Liver (tissue), 9 donors: Measurements from ENCODE around the gene RARG. TPM values are rescaled to one million over a fixed set of nuclear protein-coding genes. Genes with fewer than 3 reads are reported as not detected.

ENCODE experiments used
- DNase-seq: peaks from one replicate; pipeline ENCODE4 v3.0.0-alpha.2; 2017; ENCODE audit warnings: low spot score
- H3K27ac ChIP-seq, 2 donors: one replicate each; pipeline ENCODE4 v1.7.0; 2013; ENCODE audit warnings: inconsistent platforms in 2 of 2, low read length in 2 of 2, control low read depth in 1 of 2, low read depth in 1 of 2, mild to moderate bottlenecking in 1 of 2
- H3K27me3 ChIP-seq, 4 donors: one replicate each; pipeline versions ENCODE4 v1.6.1 to v1.7.0; 2013; ENCODE audit warnings: low read length in 3 of 4, inconsistent platforms in 1 of 4, mild to moderate bottlenecking in 1 of 4, moderate library complexity in 1 of 4; ENCODE audit not compliant: control insufficient read depth in 4 of 4, insufficient read depth in 4 of 4
- H3K36me3 ChIP-seq, 4 donors: one replicate each; pipeline versions ENCODE4 v1.6.1 to v1.7.0; 2013; ENCODE audit warnings: low read length in 3 of 4, mild to moderate bottlenecking in 3 of 4, low read depth in 1 of 4, moderate library complexity in 1 of 4; ENCODE audit not compliant: control insufficient read depth in 4 of 4, insufficient read depth in 3 of 4
- H3K4me1 ChIP-seq, 4 donors: one replicate each; pipeline versions ENCODE4 v1.6.1 to v1.7.0; 2013; ENCODE audit warnings: low read length in 3 of 4, mild to moderate bottlenecking in 3 of 4, moderate library complexity in 1 of 4; ENCODE audit not compliant: control insufficient read depth in 4 of 4, insufficient read depth in 4 of 4
- H3K4me3 ChIP-seq, 3 donors: one replicate each; pipeline versions ENCODE4 v1.6.1 to v1.7.0; 2013; ENCODE audit warnings: low read length in 3 of 3, control low read depth in 1 of 3, low read depth in 1 of 3, mild to moderate bottlenecking in 1 of 3
- H3K9ac ChIP-seq, 2 donors: one replicate each; pipeline ENCODE4 v1.7.0; 2013; ENCODE audit warnings: low read length in 2 of 2, mild to moderate bottlenecking in 2 of 2, moderate library complexity in 2 of 2, control low read depth in 1 of 2, low read depth in 1 of 2
- H3K9me3 ChIP-seq, 4 donors: one replicate each; pipeline versions ENCODE4 v1.6.1 to v1.7.0; 2013; ENCODE audit warnings: low read length in 3 of 4; ENCODE audit not compliant: control insufficient read depth in 4 of 4
- ATF3 ChIP-seq: IDR thresholded peaks from 2 replicates; pipeline ENCODE4 v1.6.1; 2016; ENCODE audit warnings: antibody characterized with exemption
- CTCF ChIP-seq: fragments of 150-350 bp; IDR thresholded peaks from 2 replicates; pipeline ENCODE4 v1.5.1; 2017; ENCODE audit warnings: improper control_type of control experiment, low read depth, low read length; ENCODE audit not compliant: missing input control
- EGR1 ChIP-seq, 2 donors: IDR thresholded peaks; 2 replicates each; pipeline ENCODE4 v1.6.1; 2016 to 2018; ENCODE audit warnings: antibody characterized with exemption in 2 of 2, low read depth in 2 of 2
- FOXA1 ChIP-seq: IDR thresholded peaks from 2 replicates; pipeline ENCODE4 v1.6.1; 2016; ENCODE audit warnings: antibody characterized with exemption
- FOXA2 ChIP-seq: IDR thresholded peaks from 2 replicates; pipeline ENCODE4 v1.6.1; 2016; ENCODE audit warnings: antibody characterized with exemption
- GABPA ChIP-seq, 2 donors: IDR thresholded peaks in 1 of 2; conservative IDR thresholded peaks in 1 of 2; 2 replicates each; pipeline ENCODE4 v1.6.1; 2016; ENCODE audit warnings: antibody characterized with exemption in 2 of 2, mild to moderate bottlenecking in 1 of 2, moderate library complexity in 1 of 2
- HNF4A ChIP-seq, 2 donors: conservative IDR thresholded peaks; 2 replicates each; pipeline ENCODE4 v1.6.1; 2016; ENCODE audit warnings: antibody characterized with exemption in 2 of 2, mild to moderate bottlenecking in 2 of 2
- HNF4G ChIP-seq: IDR thresholded peaks from 2 replicates; pipeline ENCODE4 v1.6.1; 2016; ENCODE audit warnings: antibody characterized with exemption
- JUND ChIP-seq, 2 donors: IDR thresholded peaks; 2 replicates each; pipeline ENCODE4 v1.6.1; 2016; ENCODE audit warnings: antibody characterized with exemption in 2 of 2
- NR2F2 ChIP-seq: IDR thresholded peaks from 2 replicates; pipeline ENCODE4 v1.6.1; 2016; ENCODE audit warnings: antibody characterized with exemption
- RAD21 ChIP-seq, 2 donors: IDR thresholded peaks; 2 replicates each; pipeline ENCODE4 v1.6.1; 2016; ENCODE audit warnings: antibody characterized with exemption in 2 of 2, mild to moderate bottlenecking in 2 of 2
- RXRA ChIP-seq, 2 donors: IDR thresholded peaks; 2 replicates each; pipeline ENCODE4 v1.6.1; 2017 to 2018; ENCODE audit warnings: antibody characterized with exemption in 2 of 2, mild to moderate bottlenecking in 1 of 2
- TAF1 ChIP-seq: conservative IDR thresholded peaks from 2 replicates; pipeline ENCODE4 v1.6.1; 2016; ENCODE audit warnings: antibody characterized with exemption, mild to moderate bottlenecking
- YY1 ChIP-seq: IDR thresholded peaks from 2 replicates; pipeline ENCODE4 v1.6.1; 2016; ENCODE audit warnings: antibody characterized with exemption, mild to moderate bottlenecking
- ZBTB33 ChIP-seq: IDR thresholded peaks from 2 replicates; pipeline ENCODE4 v1.6.1; 2016; ENCODE audit warnings: antibody characterized with exemption
- WGBS: extraction: QIAGEN DNeasy Blood & Tissue Kit; methylation state at CpG from one replicate; pipeline ENCODE4 v1.1.7; 2013; 5-methylcytosine and 5-hydroxymethylcytosine counted together
- polyA plus RNA-seq, 2 donors: library from polyadenylated mRNA; stranded (reverse) in 1 of 2; unstranded in 1 of 2; fragments of 200-250 nt in 1 of 2; fragments of >200 nt in 1 of 2; fragmentation: Nextera tagmentation in 1 of 2; extraction: Ambion mirVana in 1 of 2; gene quantifications; one replicate each; pipeline versions ENCODE4 v1.2.1 to v1.2.3, GENCODE V29; 2013 to 2015
- total RNA-seq, 2 donors: library from RNA; depleted of rRNA; stranded (reverse); fragments of >200 nt; gene quantifications; one replicate each; pipeline ENCODE4 v1.2.3, GENCODE V29; 2014
- TF ChIP-seq, protein P1 (sequence below): IDR thresholded peaks from 2 replicates; pipeline ENCODE4 v1.6.1; 2016; ENCODE audit warnings: antibody characterized with exemption, mild to moderate bottlenecking
- TF ChIP-seq, protein P2 (sequence below): IDR thresholded peaks from 2 replicates; pipeline ENCODE4 v1.6.1; 2016; ENCODE audit warnings: antibody characterized with exemption
- donor health status: healthy.
- donor health status: healthy.
- donor health status: healthy.
- donor health status: healthy.
- donor health status: healthy.

The RARG gene
- total and polyA plus RNA-seq, 4 donors, result 1.7 to 3.1 (median 2.7) TPM

DNA sequence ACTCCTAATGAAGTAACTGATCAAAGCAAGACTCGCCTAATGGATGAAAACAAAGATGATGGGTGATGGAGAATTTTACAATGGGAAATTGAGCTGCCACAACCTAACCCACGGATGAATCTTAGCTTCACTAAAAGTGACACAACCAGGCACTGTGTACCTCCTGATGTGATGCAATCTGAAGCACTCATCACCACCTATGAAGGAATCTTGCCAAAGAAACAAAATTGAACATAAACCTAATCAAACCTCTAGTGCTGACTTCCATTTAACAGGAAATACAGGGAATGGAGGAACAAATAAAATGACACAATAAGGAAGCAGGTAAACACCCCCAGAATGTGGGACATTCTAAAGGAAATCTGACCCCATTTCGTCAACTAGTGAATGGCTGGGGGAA is 13.3 kb upstream of the RARG start (continued):
- TF ChIP-seq, protein P1, sequence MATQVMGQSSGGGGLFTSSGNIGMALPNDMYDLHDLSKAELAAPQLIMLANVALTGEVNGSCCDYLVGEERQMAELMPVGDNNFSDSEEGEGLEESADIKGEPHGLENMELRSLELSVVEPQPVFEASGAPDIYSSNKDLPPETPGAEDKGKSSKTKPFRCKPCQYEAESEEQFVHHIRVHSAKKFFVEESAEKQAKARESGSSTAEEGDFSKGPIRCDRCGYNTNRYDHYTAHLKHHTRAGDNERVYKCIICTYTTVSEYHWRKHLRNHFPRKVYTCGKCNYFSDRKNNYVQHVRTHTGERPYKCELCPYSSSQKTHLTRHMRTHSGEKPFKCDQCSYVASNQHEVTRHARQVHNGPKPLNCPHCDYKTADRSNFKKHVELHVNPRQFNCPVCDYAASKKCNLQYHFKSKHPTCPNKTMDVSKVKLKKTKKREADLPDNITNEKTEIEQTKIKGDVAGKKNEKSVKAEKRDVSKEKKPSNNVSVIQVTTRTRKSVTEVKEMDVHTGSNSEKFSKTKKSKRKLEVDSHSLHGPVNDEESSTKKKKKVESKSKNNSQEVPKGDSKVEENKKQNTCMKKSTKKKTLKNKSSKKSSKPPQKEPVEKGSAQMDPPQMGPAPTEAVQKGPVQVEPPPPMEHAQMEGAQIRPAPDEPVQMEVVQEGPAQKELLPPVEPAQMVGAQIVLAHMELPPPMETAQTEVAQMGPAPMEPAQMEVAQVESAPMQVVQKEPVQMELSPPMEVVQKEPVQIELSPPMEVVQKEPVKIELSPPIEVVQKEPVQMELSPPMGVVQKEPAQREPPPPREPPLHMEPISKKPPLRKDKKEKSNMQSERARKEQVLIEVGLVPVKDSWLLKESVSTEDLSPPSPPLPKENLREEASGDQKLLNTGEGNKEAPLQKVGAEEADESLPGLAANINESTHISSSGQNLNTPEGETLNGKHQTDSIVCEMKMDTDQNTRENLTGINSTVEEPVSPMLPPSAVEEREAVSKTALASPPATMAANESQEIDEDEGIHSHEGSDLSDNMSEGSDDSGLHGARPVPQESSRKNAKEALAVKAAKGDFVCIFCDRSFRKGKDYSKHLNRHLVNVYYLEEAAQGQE, result no peak

GRCh38 chr12:53244337-53244736 is 12.3 kb upstream of the RARG start:
- no peak overlapping the region for H3K9ac ChIP-seq
- H3K27ac ChIP-seq, result no peak overlapping the region
- H3K9me3 ChIP-seq, result no peaks in the 10 kb centered on the region
- DNase-seq, result peak; percentile 26
- WGBS, result 61% methylated on average over 1 of the region's 1 CpG
- H3K4me1 ChIP-seq, result no peaks in the 10 kb centered on the region
- no peaks in the 10 kb centered on the region for H3K36me3 ChIP-seq
- no peak overlapping the region for H3K4me3 ChIP-seq
- H3K27me3 ChIP-seq, result peaks cover 0 to 5% (median 0%) of the 10 kb centered on the region in 4 donors
- no peak for TF ChIP-seq JUND (IDR thresholded peaks at IDR 0.05)
- no peak for TF ChIP-seq CTCF
- TF ChIP-seq FOXA2, result no peak
- TF ChIP-seq HNF4G, result no peak
- no peak for TF ChIP-seq NR2F2
- TF ChIP-seq FOXA1, result no peak
- TF ChIP-seq, protein P1, result no peak
- TF ChIP-seq TAF1, result no peak
- no peak for TF ChIP-seq ATF3
- no peak for TF ChIP-seq YY1
- TF ChIP-seq, protein P2, sequence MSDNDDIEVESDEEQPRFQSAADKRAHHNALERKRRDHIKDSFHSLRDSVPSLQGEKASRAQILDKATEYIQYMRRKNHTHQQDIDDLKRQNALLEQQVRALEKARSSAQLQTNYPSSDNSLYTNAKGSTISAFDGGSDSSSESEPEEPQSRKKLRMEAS, result no peak
- no peak for TF ChIP-seq EGR1 (IDR thresholded peaks at IDR 0.05; ENCODE audit: low read depth in 2 of 2)
- TF ChIP-seq RAD21 (IDR thresholded peaks at IDR 0.05), result no peak
- no peak for TF ChIP-seq ZBTB33
- TF ChIP-seq RXRA (IDR thresholded peaks at IDR 0.05), result no peak
- TF ChIP-seq HNF4A (conservative IDR thresholded peaks at IDR 0.05), result no peak
- no peak for TF ChIP-seq GABPA (IDR thresholded peaks at IDR 0.05 in 1 of 2, conservative IDR thresholded peaks at IDR 0.05 in 1 of 2)
